Measurements from ENCODE around the gene CPXM2.

Gene CPXM2

GRCh38 chr10:123852411-123852951, 39.1 kb downstream of the CPXM2 start:
- DNase-seq (ENCODE audit: low read depth in 4 of 4, low spot score in 1 of 4), result no peak

DNA sequence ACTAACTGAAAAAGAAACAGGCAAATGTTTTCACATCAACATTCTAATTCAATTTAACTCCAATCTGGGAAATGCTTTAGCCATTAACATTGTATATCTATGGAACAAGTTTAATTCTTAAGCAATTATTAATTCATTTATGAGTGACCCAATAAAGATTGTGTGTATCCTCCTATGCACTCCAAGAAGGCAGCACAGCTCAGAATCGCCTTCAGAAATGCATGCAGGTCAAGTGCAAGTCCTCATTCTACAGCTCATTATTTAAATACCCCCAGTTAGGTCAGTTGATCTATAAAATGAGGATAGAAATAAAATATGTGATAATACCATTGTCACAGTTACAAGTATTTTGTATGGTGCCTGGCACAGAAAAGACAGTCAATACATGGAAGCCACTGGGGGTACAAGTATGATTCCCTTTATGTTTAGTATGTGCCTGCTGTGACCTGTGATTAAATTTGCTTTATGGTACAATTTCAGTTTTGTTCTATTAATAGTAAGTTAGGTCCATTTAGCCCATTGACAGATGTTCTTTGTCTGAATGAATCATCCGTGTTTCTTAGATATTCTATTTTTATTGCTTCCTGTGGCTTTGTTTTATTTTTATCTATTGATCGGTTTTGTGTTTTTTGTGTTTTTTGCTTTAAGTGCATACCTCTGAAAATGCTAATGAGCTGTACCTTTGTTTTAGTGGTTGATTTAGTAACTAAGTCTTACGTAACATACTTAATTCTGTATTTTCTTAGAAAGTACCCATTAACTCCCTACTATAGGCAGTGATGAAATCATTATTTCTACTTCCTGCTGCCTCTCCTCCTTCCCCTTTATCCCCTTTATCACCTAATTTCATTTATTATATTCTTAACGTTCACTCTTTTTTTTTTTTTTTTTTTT, 42.8 kb downstream of the CPXM2 start:
- no peak for DNase-seq (ENCODE audit: low read depth in 4 of 4, low spot score in 1 of 4)

DNA sequence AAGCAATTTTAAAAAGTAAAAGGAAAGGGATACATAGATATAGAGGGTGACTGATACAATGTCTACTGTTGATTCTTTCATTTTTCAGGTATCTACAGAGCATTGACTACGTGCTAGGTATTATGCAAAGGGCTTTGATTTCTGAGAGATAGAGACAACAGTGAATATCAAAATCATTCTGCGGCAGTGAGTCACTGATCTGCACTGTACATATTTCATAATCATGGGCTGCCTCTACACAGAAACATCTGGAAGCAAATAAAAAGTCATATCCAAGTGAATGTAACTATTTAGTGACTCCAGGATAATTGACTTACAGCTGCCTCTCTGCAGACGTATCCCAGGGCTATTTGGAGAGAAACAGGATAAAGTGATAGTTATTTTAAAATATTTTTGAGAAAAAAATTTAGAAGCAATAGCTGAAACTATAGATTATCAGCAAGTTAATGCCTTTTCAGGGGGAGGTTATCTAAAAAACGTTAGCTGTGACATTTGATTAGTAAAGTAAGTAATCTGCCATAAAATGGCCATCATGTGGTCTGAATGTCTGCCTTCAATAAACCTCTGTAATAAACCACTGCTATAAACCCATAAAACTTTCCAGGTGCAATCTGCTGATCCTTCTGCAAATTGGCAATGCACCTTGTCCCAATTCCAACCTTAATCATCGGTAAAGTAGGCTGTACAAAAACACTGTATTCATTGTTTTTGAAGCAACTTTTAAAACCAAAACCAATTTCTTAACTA, 43.7 kb downstream of the CPXM2 start:
- no peak for DNase-seq (ENCODE audit: low read depth in 4 of 4, low spot score in 1 of 4)

DNA sequence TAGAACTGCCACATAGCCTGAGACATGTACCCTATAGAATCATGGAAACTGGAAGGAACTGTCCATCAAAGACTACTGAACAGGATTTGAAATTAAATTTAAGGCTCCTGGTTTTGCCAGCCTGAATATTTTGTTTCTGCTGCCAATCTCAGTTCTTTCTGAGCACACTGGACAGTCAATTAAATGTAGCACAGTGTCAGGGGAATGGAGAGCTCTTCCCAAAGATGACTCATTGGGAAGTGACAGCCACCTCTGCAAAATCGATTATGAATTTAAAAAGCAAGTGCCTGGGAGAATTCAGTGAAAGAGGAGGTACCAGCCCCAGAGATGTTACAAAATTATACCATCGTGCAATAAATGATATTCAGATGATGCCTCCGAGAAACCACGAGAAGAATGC, 47.8 kb downstream of the CPXM2 start:
- no peak for DNase-seq (ENCODE audit: low read depth in 4 of 4, low spot score in 1 of 4)

DNA sequence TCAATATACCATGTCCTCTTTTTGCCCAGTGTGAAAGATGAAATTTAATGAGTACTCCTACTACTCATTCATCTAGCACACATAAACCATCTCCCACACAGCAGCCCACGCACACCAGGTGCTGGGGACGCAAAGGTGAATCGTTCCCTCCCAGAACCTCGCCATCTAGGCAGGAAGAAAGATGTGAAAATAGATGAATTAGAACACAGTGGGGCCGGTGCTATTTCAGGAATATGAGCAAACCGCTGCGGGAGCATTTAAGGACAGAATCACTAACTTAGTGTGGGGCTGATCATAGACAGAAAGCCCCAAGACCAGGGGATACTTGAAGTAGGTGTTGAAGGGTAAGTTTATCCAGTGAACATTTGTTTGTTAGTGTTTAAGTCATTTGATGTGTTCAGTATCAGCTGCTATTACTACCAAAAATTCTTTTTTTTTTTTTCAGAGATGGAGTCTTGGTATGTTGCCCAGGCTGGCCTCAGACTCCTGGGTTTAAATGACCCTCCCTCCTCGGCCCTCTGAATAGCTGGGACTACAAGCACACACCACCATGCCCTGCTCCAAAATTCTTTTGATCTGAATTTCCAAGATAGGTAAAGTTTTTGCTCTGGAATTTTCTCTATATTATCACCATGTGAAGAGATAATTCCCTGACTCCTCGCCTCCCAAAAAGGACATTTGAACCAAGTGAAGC, 48.8 kb downstream of the CPXM2 start:
- DNase-seq (ENCODE audit: low read depth in 4 of 4, low spot score in 1 of 4), result no peak

- no peak for DNase-seq (ENCODE audit: low read depth in 4 of 4, low spot score in 1 of 4)
Measured at GRCh38 chr10:123841560-123841959, 50.0 kb downstream of the CPXM2 start.

DNA sequence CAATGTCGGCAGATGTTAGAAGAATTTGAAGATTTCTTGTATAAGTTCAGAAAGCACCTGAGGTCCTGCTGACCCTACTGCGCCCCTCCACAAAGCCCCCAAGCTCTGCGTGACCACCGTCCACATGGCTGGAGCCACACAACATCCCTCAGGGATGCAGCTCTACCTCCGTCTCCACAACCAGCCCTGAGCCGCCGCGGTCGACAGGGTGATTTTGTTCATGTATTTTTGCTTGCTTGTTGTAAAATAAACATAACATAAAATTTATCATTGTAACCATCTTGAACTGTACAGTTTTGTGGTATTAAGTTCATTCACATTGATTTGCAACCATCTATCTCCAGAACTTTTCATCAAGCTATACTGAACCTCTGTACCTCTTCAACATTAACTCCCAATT, 50.5 kb downstream of the CPXM2 start:
- DNase-seq (ENCODE audit: low read depth in 4 of 4, low spot score in 1 of 4), result no peak

DNA sequence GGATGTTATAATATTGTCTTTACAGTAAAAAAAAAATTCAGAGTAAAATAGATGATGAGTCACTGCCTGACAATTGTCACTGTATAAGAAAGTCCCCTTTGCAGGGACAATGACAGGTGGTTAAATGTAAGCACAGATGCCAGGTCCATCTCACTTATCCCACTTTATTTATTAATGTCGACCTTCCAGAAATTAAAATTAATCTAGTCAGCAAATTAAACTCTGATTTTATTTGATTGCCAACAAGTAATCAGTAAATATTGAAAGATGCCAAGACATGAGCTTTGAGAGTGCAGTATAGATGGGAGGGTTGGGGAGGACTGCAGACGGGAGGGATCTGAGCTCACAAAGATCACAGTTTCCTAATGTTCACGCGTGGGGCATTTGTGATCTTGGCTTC, 50.9 kb downstream of the CPXM2 start:
- DNase-seq (ENCODE audit: low read depth in 4 of 4, low spot score in 1 of 4), result no peak

DNA sequence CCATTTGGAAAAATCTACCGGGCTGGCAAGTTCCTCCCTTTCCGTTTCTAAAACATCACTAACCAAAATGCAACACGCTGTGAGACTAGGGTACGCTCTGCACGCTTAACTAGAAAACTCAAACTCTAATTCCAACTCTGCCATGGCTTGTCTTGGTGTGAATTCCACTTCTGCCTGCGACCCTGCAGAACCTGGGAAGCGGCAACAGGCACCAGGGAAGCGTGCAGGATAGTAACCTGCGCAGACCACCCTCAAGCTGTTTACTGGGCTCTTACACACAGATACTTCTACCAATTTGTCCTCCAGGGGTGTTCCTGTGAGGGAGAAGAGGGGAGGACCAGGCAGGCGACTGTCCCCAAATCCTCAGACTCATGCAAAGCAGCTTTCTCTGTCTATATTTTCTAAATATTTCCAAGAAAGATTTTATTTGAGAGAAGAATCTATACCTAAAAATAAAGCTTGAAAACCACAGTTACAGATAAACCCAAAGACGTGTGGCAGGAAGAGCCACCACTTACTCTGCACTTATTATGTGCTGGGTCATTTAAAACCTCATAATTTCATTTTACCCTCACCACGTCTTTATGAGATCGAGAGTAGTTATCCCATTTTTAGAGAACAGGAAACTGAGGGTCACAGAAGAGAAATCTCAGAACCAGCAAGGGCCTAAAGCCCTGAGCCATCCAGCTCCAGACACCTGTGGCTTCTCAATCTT, 52.9 kb downstream of the CPXM2 start:
- DNase-seq (ENCODE audit: low read depth in 4 of 4, low spot score in 1 of 4), result no peak

GRCh38 chr10:123837756-123838155, 53.9 kb downstream of the CPXM2 start:
- no peak for DNase-seq (ENCODE audit: low read depth in 4 of 4, low spot score in 1 of 4)

DNA sequence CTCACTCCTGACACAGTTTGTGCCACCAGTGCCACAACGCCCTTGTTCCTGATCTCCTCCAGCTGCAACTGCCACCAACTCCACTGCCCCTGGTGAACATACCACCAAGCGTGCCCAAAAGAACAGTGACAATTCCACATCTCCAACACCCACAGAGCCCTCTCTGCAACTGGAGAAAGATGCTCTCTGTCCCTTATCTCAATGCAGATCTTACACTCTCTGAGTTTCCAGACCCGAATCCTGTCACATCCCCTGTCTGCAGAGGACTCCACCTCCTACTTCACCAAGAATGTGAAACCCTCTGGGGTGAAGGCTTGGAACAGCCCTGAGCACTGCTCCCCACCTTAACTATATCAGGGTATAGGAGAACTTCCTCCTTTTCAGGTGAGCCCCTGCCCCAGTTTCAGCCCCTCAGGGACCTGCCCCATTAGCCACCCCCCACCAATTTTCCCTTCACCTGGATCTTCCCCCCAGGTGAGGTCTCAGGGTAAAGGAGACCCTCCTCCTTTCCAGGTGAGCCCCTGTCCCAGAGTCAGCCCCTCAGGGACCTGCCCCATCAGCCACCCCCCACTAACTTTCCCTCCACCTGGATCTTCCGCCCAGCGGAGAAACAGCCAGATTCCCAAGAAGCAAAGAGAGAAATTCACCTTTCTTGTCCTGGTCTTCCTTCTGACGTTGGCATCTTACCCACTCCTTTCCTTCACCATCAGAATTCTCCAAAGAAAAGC, 55.0 kb downstream of the CPXM2 start:
- no peak for DNase-seq (ENCODE audit: low read depth in 4 of 4, low spot score in 1 of 4)

DNA sequence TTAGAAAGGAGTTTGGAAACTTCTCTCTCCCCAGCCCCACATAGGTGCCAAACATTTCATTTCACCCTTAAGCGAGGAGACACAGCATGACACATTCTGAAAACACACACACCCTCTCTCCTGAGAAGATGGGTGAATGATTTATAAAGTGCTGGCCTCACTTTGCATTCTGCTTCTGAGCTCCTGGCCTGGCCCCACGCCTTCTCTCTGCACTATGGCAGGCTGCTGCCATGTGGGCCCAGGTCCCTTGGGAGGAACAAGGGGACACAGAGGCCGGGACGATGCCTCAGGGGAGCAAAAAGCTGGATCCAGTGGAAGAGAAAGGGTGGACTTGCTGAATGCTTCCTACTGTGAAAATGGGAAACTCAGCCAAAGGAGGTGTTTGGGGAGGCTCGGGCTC, 56.0 kb downstream of the CPXM2 start:
- DNase-seq (ENCODE audit: low read depth in 4 of 4, low spot score in 1 of 4), result no peak

GRCh38 chr10:123833170-123833850, 58.3 kb downstream of the CPXM2 start:
- no peak for DNase-seq (ENCODE audit: low read depth in 4 of 4, low spot score in 1 of 4)

DNA sequence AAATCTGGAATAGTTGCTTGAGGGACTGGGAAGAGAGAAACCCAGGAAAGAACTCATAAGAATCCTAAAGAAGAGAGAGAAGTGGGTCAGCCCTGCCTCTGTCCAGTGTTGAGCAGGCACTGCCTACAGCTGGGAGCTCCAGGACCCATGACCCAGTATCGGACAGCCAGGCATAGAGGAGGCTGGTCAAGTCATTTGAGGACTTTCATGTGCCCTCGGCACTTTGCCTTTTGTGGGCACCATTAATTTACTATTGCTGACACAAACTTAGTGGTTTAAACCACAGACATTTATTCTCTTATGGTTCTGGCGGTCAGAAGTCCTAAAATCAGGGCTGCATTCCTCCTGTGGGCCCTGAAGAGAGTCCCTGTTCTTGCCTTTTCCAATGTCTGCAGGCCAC, 60.3 kb downstream of the CPXM2 start:
- DNase-seq (ENCODE audit: low read depth in 4 of 4, low spot score in 1 of 4), result no peak

- no peak for DNase-seq (ENCODE audit: low read depth in 4 of 4, low spot score in 1 of 4)
Measured at GRCh38 chr10:123821136-123821535, 70.5 kb downstream of the CPXM2 start.

DNA sequence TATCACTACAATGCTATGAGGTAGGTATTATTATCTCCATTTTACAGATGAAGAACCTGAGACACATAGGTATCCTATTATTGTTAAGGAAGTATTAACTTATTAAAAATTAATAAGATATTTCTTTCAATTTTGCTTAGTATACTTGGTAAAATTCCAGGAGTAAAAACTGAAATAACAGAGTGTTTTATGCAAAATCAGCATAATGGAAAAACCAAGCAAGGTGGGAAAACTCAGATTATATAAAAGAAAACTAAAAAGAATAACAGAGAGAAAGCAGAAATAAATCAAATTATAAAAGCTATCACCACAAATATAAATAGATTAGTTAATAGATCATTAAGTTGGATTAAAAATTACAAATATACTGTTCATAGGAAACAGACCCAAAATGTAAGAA, 82.0 kb downstream of the CPXM2 start:
- DNase-seq (ENCODE audit: low read depth in 4 of 4, low spot score in 1 of 4), result no peak

GRCh38 chr10:123808906-123809305, 82.7 kb downstream of the CPXM2 start:
- DNase-seq (ENCODE audit: low read depth in 4 of 4, low spot score in 1 of 4), result no peak

GRCh38 chr10:123808286-123808685, 83.3 kb downstream of the CPXM2 start:
- no peak for DNase-seq (ENCODE audit: low read depth in 4 of 4, low spot score in 1 of 4)

DNA sequence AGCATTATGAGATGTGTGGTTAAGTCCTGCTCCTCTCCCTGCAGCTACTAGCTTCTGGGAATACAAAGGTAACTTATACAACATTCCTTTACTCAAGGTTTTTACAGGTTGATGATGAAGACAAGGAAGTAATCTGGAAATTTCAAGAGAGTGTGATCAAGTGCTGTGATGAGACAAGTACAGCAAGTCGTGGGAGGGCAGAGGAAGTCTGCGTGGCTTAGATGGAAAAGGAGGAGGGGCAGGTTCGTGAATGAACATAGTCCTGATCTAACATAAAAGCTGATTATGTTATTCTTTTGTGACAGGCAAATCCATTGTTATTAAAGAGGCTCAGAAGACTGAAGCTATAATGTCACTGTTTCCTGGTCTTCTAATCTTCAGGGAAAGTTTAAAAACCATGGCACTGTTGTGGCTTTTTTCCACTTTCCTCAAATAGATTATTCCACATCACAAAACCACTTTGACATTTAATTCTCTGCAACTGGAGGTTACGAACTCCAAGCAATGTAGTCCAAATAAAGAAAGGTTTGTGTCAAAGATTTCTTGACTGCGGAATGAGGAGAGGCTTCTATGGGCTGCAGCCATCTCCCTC, 84.1 kb downstream of the CPXM2 start:
- no peak for DNase-seq (ENCODE audit: low read depth in 4 of 4, low spot score in 1 of 4)

Measured in stimulated activated CD4-positive, alpha-beta T cell treated with anti-CD3 and anti-CD28 coated beads, Interleukin-1b, Interleukin-23, amount 100 ng/mL, for 24 hours (primary cell).